HCT116 (cell line): ENCODE measurements around the gene THSD4. TPM values are rescaled to one million over a fixed set of nuclear protein-coding genes. Genes with fewer than 3 reads are reported as not detected.

Experiments
- ATAC-seq: fragments of 200-7000 bp; cut with Tn5 transposase; 2 replicates; pipeline ENCODE4 v1.9.1; 2020; ENCODE audit warnings: mild to moderate bottlenecking, moderate library complexity
- BruUV-seq: library from RNA; stranded (reverse); fragments of 400-500 nt; replicated peaks from 2 replicates; lab custom pipeline; 2021; lab: Mats Ljungman, UMichigan
- CTCF ChIA-PET: fragments of 300-600 bp; sonication (Branson Sonifier 250); formaldehyde crosslinking; loops from one replicate; lab custom pipeline; 2021; ENCODE audit warnings: antibody characterized with exemption; lab: Charles Lee
- POLR2A ChIA-PET: fragments of 300-600, 350-600 bp; sonication (Branson Sonifier 250); formaldehyde crosslinking; loops from one replicate; lab custom pipeline; 2021; ENCODE audit warnings: antibody characterized with exemption; lab: Charles Lee
- RAD21 ChIA-PET, 2 experiments: fragments of 300-600 bp; sonication (Branson Sonifier 250); formaldehyde crosslinking; loops; one replicate each; lab custom pipeline; 2023; ENCODE audit warnings: low total read pairs in 2 of 2; ENCODE audit not compliant: uncharacterized antibody in 2 of 2, unreplicated experiment in 2 of 2, low non-redundant PET in 1 of 2; lab: Charles Lee
- DNase-seq: peaks from one replicate; pipeline ENCODE4 v3.0.0-alpha.2; 2010; ENCODE audit warnings: low read depth, low spot score
- H2AFZ ChIP-seq: fragments of 200-600 bp; shearing (Covaris generic), sonication (generic); 2 replicates; pipeline ENCODE4 v1.6.1; 2017; ENCODE audit warnings: low read depth, mixed run types, mixed read lengths, antibody characterized with exemption, low read length; ENCODE audit not compliant: poor library complexity, severe bottlenecking
- H3K27ac ChIP-seq: 2 replicates; pipeline ENCODE4 v1.5.1; 2012; ENCODE audit warnings: low read depth, low read length
- H3K27me3 ChIP-seq: fragments of 200-600 bp; sonication (generic); 2 replicates; pipeline ENCODE4 v1.6.1; 2016; ENCODE audit warnings: mixed run types, low read length, mixed read lengths; ENCODE audit not compliant: insufficient read depth
- H3K36me3 ChIP-seq, 2 experiments: fragments of 200-500 bp in 1 of 2; fragments of 200-600 bp in 1 of 2; sonication (Bioruptor generic) in 1 of 2; sonication (generic) in 1 of 2; 2 replicates each; pipeline versions ENCODE4 v1.5.1 to v1.6.1; 2014 to 2016; ENCODE audit warnings: low read length in 2 of 2, inconsistent platforms in 1 of 2, mixed read lengths in 1 of 2, mixed run types in 1 of 2; ENCODE audit not compliant: insufficient read depth in 2 of 2, control insufficient read depth in 1 of 2
- H3K4me1 ChIP-seq, 2 experiments: fragments of 200-600 bp in 1 of 2; sonication (generic) in 1 of 2; 2 replicates each; pipeline versions ENCODE4 v1.5.1 to v1.6.1; 2012 to 2017; ENCODE audit warnings: low read length in 2 of 2, inconsistent platforms in 1 of 2, mild to moderate bottlenecking in 1 of 2, mixed read lengths in 1 of 2, mixed run types in 1 of 2, moderate library complexity in 1 of 2; ENCODE audit not compliant: insufficient read depth in 2 of 2, control insufficient read depth in 1 of 2
- H3K4me2 ChIP-seq: fragments of 200-600 bp; sonication (generic); 2 replicates; pipeline ENCODE4 v1.6.1; 2017; ENCODE audit warnings: mixed run types, low read length, mixed read lengths
- H3K4me3 ChIP-seq, 2 experiments: fragments of 200-600 bp in 1 of 2; sonication (generic) in 1 of 2; replicated peaks in 1 of 2; 2 replicates each; pipeline ENCODE4 v1.5.1; 2011 to 2016; ENCODE audit warnings: low read length in 2 of 2, control low read depth in 1 of 2, low read depth in 1 of 2, mild to moderate bottlenecking in 1 of 2, mixed read lengths in 1 of 2, mixed run types in 1 of 2
- H3K79me2 ChIP-seq: fragments of 200-600 bp; sonication (generic); 2 replicates; pipeline ENCODE4 v1.6.1; 2017; ENCODE audit warnings: mild to moderate bottlenecking, mixed run types, low read length, moderate library complexity, mixed read lengths; ENCODE audit not compliant: insufficient read depth
- H3K9ac ChIP-seq: fragments of 200-600 bp; sonication (generic); 2 replicates; pipeline ENCODE4 v1.6.1; 2016; ENCODE audit warnings: low read length, mixed read lengths
- H3K9me2 ChIP-seq: fragments of 200-600 bp; sonication (generic), shearing (Covaris generic); 2 replicates; pipeline ENCODE4 v1.6.1; 2017; ENCODE audit warnings: mixed run types, mild to moderate bottlenecking, moderate library complexity; ENCODE audit not compliant: insufficient read depth
- H3K9me3 ChIP-seq, 2 experiments: fragments of 200-500 bp in 1 of 2; fragments of 200-600 bp in 1 of 2; sonication (Bioruptor generic) in 1 of 2; sonication (generic) in 1 of 2; 2 replicates each; pipeline ENCODE4 v1.6.1; 2014 to 2017; ENCODE audit warnings: low read length in 2 of 2, mixed read lengths in 2 of 2, inconsistent platforms in 1 of 2, low read depth in 1 of 2, mild to moderate bottlenecking in 1 of 2, mixed run types in 1 of 2, moderate library complexity in 1 of 2; ENCODE audit not compliant: control insufficient read depth in 1 of 2, insufficient read depth in 1 of 2
- H4K20me1 ChIP-seq: fragments of 200-600 bp; sonication (generic), shearing (Covaris generic); 2 replicates; pipeline ENCODE4 v1.6.1; 2017; ENCODE audit warnings: mixed run types, mild to moderate bottlenecking, moderate library complexity; ENCODE audit not compliant: insufficient read depth
- EZH2phosphoT487 ChIP-seq: fragments of 200-600 bp; IDR thresholded peaks from 2 replicates; pipeline ENCODE4 v1.6.1; 2018; ENCODE audit warnings: antibody characterized with exemption, borderline replicate concordance
- FOSL1 ChIP-seq: IDR thresholded peaks from 2 replicates; pipeline ENCODE4 v1.6.1; 2012; ENCODE audit warnings: low read depth
- POLR2A ChIP-seq: IDR thresholded peaks from 2 replicates; pipeline ENCODE4 v1.7.0; 2011; ENCODE audit warnings: borderline replicate concordance; ENCODE audit not compliant: insufficient read depth, insufficient read length; ENCODE audit errors: extremely low read depth
- POLR2AphosphoS5 ChIP-seq: IDR thresholded peaks from 2 replicates; pipeline ENCODE4 v1.6.1; 2011; ENCODE audit warnings: mild to moderate bottlenecking, low read depth, low read length, moderate library complexity
- RAD21 ChIP-seq: IDR thresholded peaks from 2 replicates; pipeline ENCODE4 v1.6.1; 2012; ENCODE audit warnings: low read depth, mild to moderate bottlenecking
- ZFX ChIP-seq: fragments of 450-650 bp; IDR thresholded peaks from 2 replicates; pipeline ENCODE4 v1.6.1; 2017
- intact Hi-C: fragments of 100-400 bp; cut with micrococcal nuclease; formaldehyde crosslinking; loops from 2 replicates; pipeline ENCODE4 v1.10.0; 2022
- total RNA-seq: library from RNA; stranded (reverse); gene quantifications from one replicate; pipeline ENCODE4 v1.2.1, GENCODE V29; 2021; ENCODE audit not compliant: unreplicated experiment
- TF ChIP-seq, protein P1 (sequence below), 3 experiments: fragments of 200-600 bp in 1 of 3; sonication (generic) in 1 of 3; IDR thresholded peaks in 2 of 3; conservative IDR thresholded peaks in 1 of 3; 2 replicates each; pipeline ENCODE4 v1.5.1; 2012 to 2017; ENCODE audit warnings: low read depth in 2 of 3, low read length in 2 of 3, antibody characterized with exemption in 1 of 3, borderline replicate concordance in 1 of 3, control low read depth in 1 of 3, mild to moderate bottlenecking in 1 of 3, mixed read lengths in 1 of 3, mixed run types in 1 of 3, moderate library complexity in 1 of 3; ENCODE audit not compliant: insufficient read depth in 1 of 3
- TF ChIP-seq, protein P2 (sequence below): IDR thresholded peaks from 2 replicates; pipeline ENCODE4 v1.6.1; 2012
- TF ChIP-seq, protein P3 (sequence below): IDR thresholded peaks from 2 replicates; pipeline ENCODE4 v1.6.1; 2011; ENCODE audit warnings: mild to moderate bottlenecking, low read length, moderate library complexity; ENCODE audit not compliant: insufficient replicate concordance; ENCODE audit errors: extremely low read depth
- TF ChIP-seq, protein P4 (sequence below): IDR thresholded peaks from 2 replicates; pipeline ENCODE4 v1.6.1; 2012

Gene THSD4
- total RNA-seq, 1 experiment from 2014 or later = 30.5 TPM

DNA sequence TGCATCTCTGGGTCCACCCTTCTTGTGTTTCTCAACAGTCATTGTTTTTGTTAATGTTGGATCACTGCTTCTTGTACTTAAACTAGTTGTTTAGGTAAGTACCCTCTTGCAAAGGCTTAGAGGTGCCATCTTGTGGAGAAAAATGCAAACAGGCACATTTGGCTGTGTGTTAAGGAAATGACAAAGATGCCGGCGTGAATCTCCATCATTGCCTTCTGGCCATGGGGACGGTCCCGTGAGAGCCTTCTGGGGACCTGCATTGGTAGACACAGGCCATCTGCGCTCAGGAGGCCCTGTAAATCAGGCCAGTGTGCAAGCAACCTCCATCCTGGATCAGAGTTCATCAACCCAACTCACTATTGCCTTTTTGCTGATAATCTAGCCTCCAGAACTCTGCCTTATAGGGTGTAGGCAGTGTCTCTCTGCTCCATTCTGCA is 536.5 kb downstream of the THSD4 start:
- H2AFZ ChIP-seq = no peak overlapping the region
- BruUV-seq = no TSS peak
- no peak overlapping the region for H3K27ac ChIP-seq
- no peak overlapping the region for H3K4me3 ChIP-seq
- ChIA-PET CTCF (interaction anchor here (1.4 kb wide), 1 partner anchor 32 kb away, joined by 3 read pairs; no protein-coding TSS in a partner anchor), POLR2A (no interaction called here), RAD21 (no interaction called here)
- H3K9me3 ChIP-seq = no peaks in the 10 kb centered on the region
- H3K9ac ChIP-seq = no peak overlapping the region
- no peaks in the 10 kb centered on the region for H3K36me3 ChIP-seq
- no peaks in the 10 kb centered on the region for H3K9me2 ChIP-seq
- H4K20me1 ChIP-seq = no peaks in the 10 kb centered on the region
- peak; percentile 75 for ATAC-seq
- TF ChIP-seq RAD21 (peak; percentile 67), POLR2A (no peak), EZH2phosphoT487 (no peak)
- TF ChIP-seq, protein P1, sequence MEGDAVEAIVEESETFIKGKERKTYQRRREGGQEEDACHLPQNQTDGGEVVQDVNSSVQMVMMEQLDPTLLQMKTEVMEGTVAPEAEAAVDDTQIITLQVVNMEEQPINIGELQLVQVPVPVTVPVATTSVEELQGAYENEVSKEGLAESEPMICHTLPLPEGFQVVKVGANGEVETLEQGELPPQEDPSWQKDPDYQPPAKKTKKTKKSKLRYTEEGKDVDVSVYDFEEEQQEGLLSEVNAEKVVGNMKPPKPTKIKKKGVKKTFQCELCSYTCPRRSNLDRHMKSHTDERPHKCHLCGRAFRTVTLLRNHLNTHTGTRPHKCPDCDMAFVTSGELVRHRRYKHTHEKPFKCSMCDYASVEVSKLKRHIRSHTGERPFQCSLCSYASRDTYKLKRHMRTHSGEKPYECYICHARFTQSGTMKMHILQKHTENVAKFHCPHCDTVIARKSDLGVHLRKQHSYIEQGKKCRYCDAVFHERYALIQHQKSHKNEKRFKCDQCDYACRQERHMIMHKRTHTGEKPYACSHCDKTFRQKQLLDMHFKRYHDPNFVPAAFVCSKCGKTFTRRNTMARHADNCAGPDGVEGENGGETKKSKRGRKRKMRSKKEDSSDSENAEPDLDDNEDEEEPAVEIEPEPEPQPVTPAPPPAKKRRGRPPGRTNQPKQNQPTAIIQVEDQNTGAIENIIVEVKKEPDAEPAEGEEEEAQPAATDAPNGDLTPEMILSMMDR (IDR thresholded peaks at IDR 0.05 in 2 of 3, conservative IDR thresholded peaks at IDR 0.05 in 1 of 3; ENCODE audit: borderline replicate concordance in 1 of 3, insufficient read depth in 1 of 3, low read depth in 2 of 3, low read length in 2 of 3) = peak; percentile 47 to 58 (median 49); a peak in 5 of 6 replicates
- intact Hi-C loops = loop anchor here (1.0 to 2.0 kb wide), 3 partner anchors 203 to 677 kb away; no protein-coding TSS in a partner anchor
- no peak overlapping the region for H3K4me2 ChIP-seq
- no peaks in the 10 kb centered on the region for H3K4me1 ChIP-seq
- no peaks in the 10 kb centered on the region for H3K79me2 ChIP-seq
- DNase-seq = peak; percentile 39
- H3K27me3 ChIP-seq = no peaks in the 10 kb centered on the region

DNA sequence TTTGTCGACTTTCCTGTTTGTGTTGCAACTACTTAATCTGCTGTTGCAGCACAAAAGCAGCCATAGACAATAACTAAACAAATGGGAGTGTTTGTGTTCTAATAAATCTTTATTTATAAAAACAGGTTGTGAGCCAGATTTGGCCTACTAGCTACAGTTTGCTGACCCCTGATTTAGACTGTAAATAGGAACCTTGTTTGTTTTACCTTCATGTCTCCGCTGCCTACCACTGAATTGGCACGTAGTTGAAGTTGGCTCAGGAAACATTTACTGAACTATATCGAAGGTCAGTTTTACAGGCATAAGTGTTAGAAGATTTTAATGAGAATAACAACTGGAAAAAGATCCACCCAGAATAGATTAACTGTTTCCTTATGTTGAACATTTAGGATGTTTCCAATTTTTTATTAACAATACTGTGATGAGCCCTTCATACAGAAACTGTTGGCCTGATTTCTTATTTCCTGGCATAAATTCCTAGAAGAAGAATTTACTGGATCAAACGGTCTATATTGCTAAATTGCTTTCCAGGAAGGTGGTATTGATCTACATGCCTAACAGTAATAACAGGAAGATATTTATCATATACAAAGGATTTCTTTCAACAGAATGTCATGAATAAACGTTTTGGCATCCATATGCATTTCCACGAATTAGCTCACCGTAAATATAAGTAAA is 538.9 kb downstream of the THSD4 start:
- Histone ChIP-seq H3K79me2 (no peaks in the 10 kb centered on the region), H3K9me3 (no peaks in the 10 kb centered on the region), H3K36me3 (no peaks in the 10 kb centered on the region), H3K27ac (no peak overlapping the region), H3K4me1 (no peaks in the 10 kb centered on the region), H3K4me2 (no peak overlapping the region), H3K27me3 (no peaks in the 10 kb centered on the region), H3K9me2 (no peaks in the 10 kb centered on the region), H4K20me1 (no peaks in the 10 kb centered on the region)
- no peak for DNase-seq
- CTCF ChIA-PET = interaction anchor here (1.1 kb wide), 1 partner anchor 12 kb away, joined by 3 read pairs; no protein-coding TSS in a partner anchor
- intact Hi-C loops = no loop called here
- no TSS peak for BruUV-seq
- no peak for ATAC-seq
- RAD21 ChIA-PET = no interaction called here
- POLR2A ChIA-PET = no interaction called here
- TF ChIP-seq, protein P2, sequence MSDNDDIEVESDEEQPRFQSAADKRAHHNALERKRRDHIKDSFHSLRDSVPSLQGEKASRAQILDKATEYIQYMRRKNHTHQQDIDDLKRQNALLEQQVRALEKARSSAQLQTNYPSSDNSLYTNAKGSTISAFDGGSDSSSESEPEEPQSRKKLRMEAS = no peak
- TF ChIP-seq FOSL1 (no peak), POLR2AphosphoS5 (no peak), ZFX (no peak)
- TF ChIP-seq, protein P3, sequence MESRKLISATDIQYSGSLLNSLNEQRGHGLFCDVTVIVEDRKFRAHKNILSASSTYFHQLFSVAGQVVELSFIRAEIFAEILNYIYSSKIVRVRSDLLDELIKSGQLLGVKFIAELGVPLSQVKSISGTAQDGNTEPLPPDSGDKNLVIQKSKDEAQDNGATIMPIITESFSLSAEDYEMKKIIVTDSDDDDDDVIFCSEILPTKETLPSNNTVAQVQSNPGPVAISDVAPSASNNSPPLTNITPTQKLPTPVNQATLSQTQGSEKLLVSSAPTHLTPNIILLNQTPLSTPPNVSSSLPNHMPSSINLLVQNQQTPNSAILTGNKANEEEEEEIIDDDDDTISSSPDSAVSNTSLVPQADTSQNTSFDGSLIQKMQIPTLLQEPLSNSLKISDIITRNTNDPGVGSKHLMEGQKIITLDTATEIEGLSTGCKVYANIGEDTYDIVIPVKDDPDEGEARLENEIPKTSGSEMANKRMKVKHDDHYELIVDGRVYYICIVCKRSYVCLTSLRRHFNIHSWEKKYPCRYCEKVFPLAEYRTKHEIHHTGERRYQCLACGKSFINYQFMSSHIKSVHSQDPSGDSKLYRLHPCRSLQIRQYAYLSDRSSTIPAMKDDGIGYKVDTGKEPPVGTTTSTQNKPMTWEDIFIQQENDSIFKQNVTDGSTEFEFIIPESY = no peak
- TF ChIP-seq, protein P4, sequence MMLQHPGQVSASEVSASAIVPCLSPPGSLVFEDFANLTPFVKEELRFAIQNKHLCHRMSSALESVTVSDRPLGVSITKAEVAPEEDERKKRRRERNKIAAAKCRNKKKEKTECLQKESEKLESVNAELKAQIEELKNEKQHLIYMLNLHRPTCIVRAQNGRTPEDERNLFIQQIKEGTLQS = no peak
- TF ChIP-seq, all 23 proteins: peak for 0
- Histone ChIP-seq H3K4me3 (no peak overlapping the region), H2AFZ (no peak overlapping the region), H3K9ac (no peak overlapping the region)
